GM12891 (cell line): ENCODE results near the gene ZDHHC5.

Source experiments
- PAX5 ChIP-seq: IDR thresholded peaks from 2 replicates; pipeline ENCODE4 v1.6.1; 2011; ENCODE audit warnings: low read length, moderate library complexity, mild to moderate bottlenecking; ENCODE audit not compliant: insufficient read depth, severe bottlenecking
- POLR2A ChIP-seq: IDR thresholded peaks from 2 replicates; pipeline ENCODE4 v1.6.1; 2011; ENCODE audit warnings: low read depth, low read length, control low read depth
- POLR2AphosphoS5 ChIP-seq: IDR thresholded peaks from 2 replicates; pipeline ENCODE4 v1.6.1; 2011; ENCODE audit warnings: low read depth, low read length, control low read depth
- POU2F2 ChIP-seq: IDR thresholded peaks from 2 replicates; pipeline ENCODE4 v1.6.1; 2011; ENCODE audit warnings: low read depth, mild to moderate bottlenecking, control low read depth, low read length, moderate library complexity
- SPI1 ChIP-seq: IDR thresholded peaks from 2 replicates; pipeline ENCODE4 v1.6.1; 2011; ENCODE audit warnings: low read depth, low read length, control low read depth
- TAF1 ChIP-seq: IDR thresholded peaks from 2 replicates; pipeline ENCODE4 v1.6.1; 2011; ENCODE audit warnings: low read depth, low read length, control low read depth

GRCh38 chr11:57619331-57619730, 48.6 kb upstream of the ZDHHC5 start:
- TF ChIP-seq SPI1 (no peak), POLR2A (no peak), POLR2AphosphoS5 (no peak), TAF1 (no peak), POU2F2 (no peak), PAX5 (no peak)
